Stimulated activated CD4-positive, alpha-beta T cell treated with anti-CD3 and anti-CD28 coated beads, Interleukin-2, amount 100 ng/mL, for 48 hours (primary cell): ENCODE data around the gene FBXL7.

Experiments
- DNase-seq, 2 donors: peaks; one replicate each; pipeline ENCODE4 v3.0.0-alpha.2; 2020

FBXL7 gene

GRCh38 chr5:15914638-15915037 is 414.7 kb downstream of the FBXL7 start:
- no peak for DNase-seq

- no peak for DNase-seq
Observed at GRCh38 chr5:15926586-15926985, 426.6 kb downstream of the FBXL7 start.

- DNase-seq = no peak
Observed at GRCh38 chr5:15927710-15928380, 427.9 kb downstream of the FBXL7 start.

GRCh38 chr5:15929611-15930263 is 429.8 kb downstream of the FBXL7 start:
- no peak for DNase-seq

- no peak for DNase-seq
Observed at GRCh38 chr5:15932066-15932465, 432.1 kb downstream of the FBXL7 start.

GRCh38 chr5:15933259-15934207 is 433.6 kb downstream of the FBXL7 start:
- DNase-seq = no peak

- no peak for DNase-seq
Observed at GRCh38 chr5:15936505-15937245, 436.7 kb downstream of the FBXL7 start.

- no peak for DNase-seq
Observed at GRCh38 chr5:15937708-15938107, 437.7 kb downstream of the FBXL7 start.

- DNase-seq = no peak
Observed at GRCh38 chr5:15938186-15938585, 438.2 kb downstream of the FBXL7 start.

- DNase-seq = no peak
Observed at GRCh38 chr5:15938961-15939360, 439.0 kb downstream of the FBXL7 start.

- no peak for DNase-seq
Observed at GRCh38 chr5:15940905-15941304, 440.9 kb downstream of the FBXL7 start.

GRCh38 chr5:15943487-15943886 is 443.5 kb downstream of the FBXL7 start:
- no peak for DNase-seq

GRCh38 chr5:15946026-15946425 is 446.0 kb downstream of the FBXL7 start:
- DNase-seq = no peak

GRCh38 chr5:15948190-15948589 is 448.2 kb downstream of the FBXL7 start:
- DNase-seq = no peak

GRCh38 chr5:15951126-15951525 is 451.1 kb downstream of the FBXL7 start:
- DNase-seq = no peak

- no peak for DNase-seq
Observed at GRCh38 chr5:15951550-15951949, 451.6 kb downstream of the FBXL7 start.

GRCh38 chr5:15956622-15957021 is 456.6 kb downstream of the FBXL7 start:
- no peak for DNase-seq

GRCh38 chr5:15957124-15957523 is 457.1 kb downstream of the FBXL7 start:
- no peak for DNase-seq

- no peak for DNase-seq
Observed at GRCh38 chr5:15959370-15960164, 459.6 kb downstream of the FBXL7 start.

- no peak for DNase-seq
Observed at GRCh38 chr5:15966066-15966640, 466.2 kb downstream of the FBXL7 start.

- DNase-seq = no peak
Observed at GRCh38 chr5:15966651-15967050, 466.7 kb downstream of the FBXL7 start.

GRCh38 chr5:15968993-15969392 is 469.0 kb downstream of the FBXL7 start:
- no peak for DNase-seq
